HEK293 (cell line): Measurements from ENCODE around the gene G6PD.

Source experiments
- CTCF ChIP-seq: fragments of 450-650 bp; formaldehyde crosslinking; IDR thresholded peaks from 2 replicates; pipeline ENCODE4 v1.5.1; 2016; ENCODE audit warnings: missing biosample characterization, missing genetic modification characterization
- HOXA7 ChIP-seq: sonication (generic); formaldehyde crosslinking; IDR thresholded peaks from 2 replicates; pipeline ENCODE4 v1.8.1; 2022; ENCODE audit warnings: missing genetic modification reagents, borderline replicate concordance
- INSM2 ChIP-seq: fragments of 450-650 bp; formaldehyde crosslinking; IDR thresholded peaks from 2 replicates; pipeline ENCODE4 v1.5.1; 2016; ENCODE audit warnings: missing biosample characterization, missing genetic modification characterization
- REST ChIP-seq: fragments of 450-650 bp; formaldehyde crosslinking; IDR thresholded peaks from 2 replicates; pipeline ENCODE4 v1.5.1; 2016; ENCODE audit warnings: missing biosample characterization, missing genetic modification characterization
- SALL2 ChIP-seq: fragments of 450-650 bp; formaldehyde crosslinking; IDR thresholded peaks from 2 replicates; pipeline ENCODE4 v1.5.0; 2017; ENCODE audit warnings: missing biosample characterization, mild to moderate bottlenecking, missing genetic modification characterization, borderline replicate concordance
- ZBTB20 ChIP-seq: fragments of 450-650 bp; formaldehyde crosslinking; IDR thresholded peaks from 2 replicates; pipeline ENCODE4 v1.5.1; 2016; ENCODE audit warnings: missing biosample characterization, missing genetic modification characterization
- ZNF121 ChIP-seq: fragments of 450-650 bp; formaldehyde crosslinking; IDR thresholded peaks from 2 replicates; pipeline ENCODE4 v1.5.1; 2016; ENCODE audit warnings: missing biosample characterization, missing genetic modification characterization
- ZNF394 ChIP-seq: fragments of 450-650 bp; formaldehyde crosslinking; IDR thresholded peaks from 2 replicates; pipeline ENCODE4 v1.5.1; 2016; ENCODE audit warnings: missing biosample characterization, missing genetic modification characterization, mild to moderate bottlenecking, moderate library complexity, borderline replicate concordance
- ZNF645 ChIP-seq: fragments of 450-650 bp; formaldehyde crosslinking; IDR thresholded peaks from 2 replicates; pipeline ENCODE4; 2016; ENCODE audit warnings: missing biosample characterization, missing genetic modification characterization
- ZNF768 ChIP-seq: fragments of 450-650 bp; formaldehyde crosslinking; IDR thresholded peaks from 2 replicates; pipeline ENCODE4 v1.5.1; 2018; ENCODE audit warnings: missing biosample characterization, mild to moderate bottlenecking, missing genetic modification characterization
- ZSCAN18 ChIP-seq: fragments of 450-650 bp; formaldehyde crosslinking; IDR thresholded peaks from 2 replicates; pipeline ENCODE4 v1.5.1; 2016; ENCODE audit warnings: missing biosample characterization, missing genetic modification characterization

- TF ChIP-seq ZNF394 (no peak), HOXA7 (CRISPR knock-in tag) (no peak), CTCF (tag by site-specific recombination) (no peak), ZNF645 (no peak), REST (tag by site-specific recombination) (no peak), INSM2 (no peak), ZBTB20 (no peak), ZNF121 (tag by site-specific recombination) (no peak), SALL2 (no peak), ZNF768 (no peak), ZSCAN18 (no peak)
These were observed 33.6 kb downstream of the G6PD start for GRCh38 chrX:154512879-154513553.
